K562 (cell line): Measurements from ENCODE around the gene USP5. TPM values are rescaled to one million over a fixed set of nuclear protein-coding genes. Genes with fewer than 3 reads are reported as not detected.

Experiments
- ATAC-seq: fragments of 200-7000 bp; cut with Tn5 transposase; 3 replicates; pipeline ENCODE4 v1.9.1; 2020; ENCODE audit warnings: moderate library complexity
- BruUV-seq: library from RNA; stranded (reverse); fragments of 400-500 nt; replicated peaks from 2 replicates; lab custom pipeline; 2021; lab: Mats Ljungman, UMichigan
- CTCF ChIA-PET: fragments of 300-600 bp; formaldehyde crosslinking; extraction: SDS; loops from one replicate; lab custom pipeline; 2021; ENCODE audit warnings: low intra/inter-chr PET ratio; lab: Yijun Ruan, JAX
- POLR2A ChIA-PET: fragments of 300-600, 350-650 bp; sonication (Branson Sonifier 250); formaldehyde crosslinking; extraction: SDS; loops from one replicate; lab custom pipeline; 2021; ENCODE audit warnings: antibody characterized with exemption, inconsistent platforms; lab: Yijun Ruan, JAX
- DNase-seq, 4 experiments: peaks; one replicate each; pipeline versions ENCODE4 v3.0.0 to v3.0.0-alpha.2; 2011 to 2018; ENCODE audit warnings: low spot score in 3 of 4, mixed read lengths in 3 of 4; ENCODE audit errors: extremely low read depth in 1 of 4
- FAIRE-seq: peaks from 2 replicates; lab custom pipeline; 2011; peaks lifted over from hg19 to GRCh38; lab: Jason Lieb, UNC
- H2AFZ ChIP-seq: 2 replicates; pipeline ENCODE4 v1.6.0; 2011; ENCODE audit warnings: low read depth, low read length, control low read depth, inconsistent platforms
- H3K27ac ChIP-seq: fragments of 200-600 bp; 3 replicates; pipeline ENCODE4 v1.8.0; 2011; ENCODE audit warnings: low read depth, mild to moderate bottlenecking, control low read depth, inconsistent platforms, low read length, moderate library complexity, mixed read lengths; ENCODE audit errors: extremely low read depth
- H3K27me3 ChIP-seq, 2 experiments: fragments of 300-600 bp in 1 of 2; 2 replicates in 1 of 2; 3 replicates in 1 of 2; pipeline versions ENCODE4 v1.6.0 to v1.8.0; 2011; ENCODE audit warnings: inconsistent platforms in 2 of 2, low read length in 2 of 2, mild to moderate bottlenecking in 1 of 2, mixed read lengths in 1 of 2, moderate library complexity in 1 of 2; ENCODE audit not compliant: control insufficient read depth in 2 of 2, insufficient read depth in 2 of 2
- H3K36me3 ChIP-seq: fragments of 300-600 bp; 3 replicates; pipeline ENCODE4 v1.8.0; 2011; ENCODE audit warnings: mild to moderate bottlenecking, low read length, inconsistent platforms; ENCODE audit not compliant: control insufficient read depth, insufficient read depth
- H3K4me1 ChIP-seq, 2 experiments: fragments of 200-600 bp in 1 of 2; replicated peaks in 1 of 2; 2 replicates in 1 of 2; 3 replicates in 1 of 2; pipeline versions ENCODE4 v1.5.1 to v1.8.0; 2011; ENCODE audit warnings: inconsistent platforms in 2 of 2, low read length in 2 of 2, mild to moderate bottlenecking in 1 of 2, mixed read lengths in 1 of 2, moderate library complexity in 1 of 2; ENCODE audit not compliant: control insufficient read depth in 2 of 2, insufficient read depth in 2 of 2
- H3K4me2 ChIP-seq: 2 replicates; pipeline ENCODE4 v1.6.1; 2011; ENCODE audit warnings: low read length, control low read depth, inconsistent platforms, mixed read lengths; ENCODE audit not compliant: insufficient read depth
- H3K4me3 ChIP-seq: fragments of 200-600 bp; sonication (generic), shearing (Covaris generic); 2 replicates; pipeline ENCODE4 v1.5.1; 2016; ENCODE audit warnings: control low read depth, inconsistent platforms
- H3K79me2 ChIP-seq: fragments of 200-600 bp; 3 replicates; pipeline ENCODE4 v1.8.0; 2011; ENCODE audit warnings: low read length, inconsistent platforms; ENCODE audit not compliant: control insufficient read depth, insufficient read depth
- H3K9ac ChIP-seq, 2 experiments: 2 replicates each; pipeline versions ENCODE4 v1.6.0 to v1.6.1; 2011; ENCODE audit warnings: low read depth in 2 of 2, low read length in 2 of 2, control low read depth in 1 of 2, inconsistent platforms in 1 of 2, mild to moderate bottlenecking in 1 of 2, mixed read lengths in 1 of 2; ENCODE audit not compliant: insufficient read depth in 1 of 2
- H3K9me1 ChIP-seq: one replicate; pipeline ENCODE4 v1.6.0; 2011; ENCODE audit warnings: inconsistent platforms, mild to moderate bottlenecking, low read length, moderate library complexity; ENCODE audit not compliant: control insufficient read depth, insufficient read depth
- H3K9me3 ChIP-seq: replicated peaks from 2 replicates; pipeline ENCODE4 v1.5.1; 2011; ENCODE audit warnings: low read depth, low read length, inconsistent platforms; ENCODE audit not compliant: control insufficient read depth, insufficient read depth
- H4K20me1 ChIP-seq: replicated peaks from 2 replicates; pipeline ENCODE4 v1.6.1; 2011; ENCODE audit warnings: low read length, inconsistent platforms, mixed read lengths; ENCODE audit not compliant: control insufficient read depth, insufficient read depth
- CBFA2T3 ChIP-seq: fragments of 450-650 bp; IDR thresholded peaks from 2 replicates; pipeline ENCODE4 v1.6.1; 2017
- YY1 ChIP-seq, 3 experiments: IDR thresholded peaks; 2 replicates each; pipeline ENCODE4 v1.6.1; 2011; ENCODE audit warnings: low read length in 2 of 3, mild to moderate bottlenecking in 2 of 3, moderate library complexity in 2 of 3, borderline replicate concordance in 1 of 3, control low read depth in 1 of 3, low read depth in 1 of 3; ENCODE audit not compliant: insufficient read depth in 3 of 3, insufficient replicate concordance in 2 of 3, control insufficient read depth in 1 of 3, insufficient read length in 1 of 3; ENCODE audit errors: extremely low read depth in 1 of 3
- ZNF592 ChIP-seq: fragments of 450-650 bp; IDR thresholded peaks from 2 replicates; pipeline ENCODE4 v1.6.1; 2017; ENCODE audit warnings: antibody characterized with exemption, mild to moderate bottlenecking
- ZZZ3 ChIP-seq: fragments of 450-650 bp; IDR thresholded peaks from 2 replicates; pipeline ENCODE4 v1.6.1; 2016; ENCODE audit warnings: antibody characterized with exemption, mild to moderate bottlenecking, moderate library complexity
- WGBS: fragments of 100-300 bp; shearing (Covaris generic); methylation state at CpG from one replicate; pipeline ENCODE4 v1.1.6; 2016; ENCODE audit warnings: low coverage, mixed read lengths; ENCODE audit not compliant: insufficient coverage; ENCODE audit errors: missing lambda C conversion rate; 5-methylcytosine and 5-hydroxymethylcytosine counted together
- in situ Hi-C: fragments of 300-500 bp; cut with MboI; formaldehyde crosslinking; loops from 4 replicates; pipeline ENCODE4 v1.15.0; 2018; ENCODE audit warnings: inconsistent platforms, mixed read lengths
- intact Hi-C: fragments of 100-400 bp; cut with micrococcal nuclease; formaldehyde crosslinking; loops from 2 replicates; pipeline ENCODE4 v1.14.2; 2022
- polyA plus RNA-seq, 8 experiments: library from polyadenylated mRNA; depleted of rRNA in 4 of 8; stranded (reverse) in 5 of 8; unstranded in 3 of 8; fragments of >200 nt; fragmentation: Nextera tagmentation in 2 of 8; fragmentation: Illumina TruSeq in 1 of 8; extraction: Ambion mirVana in 2 of 8; extraction: Trizol in 1 of 8; gene quantifications; 2 replicates each; pipeline versions ENCODE4 v1.2.1 to v1.2.3, GENCODE V29; 2011 to 2014; ENCODE audit warnings: inconsistent platforms in 1 of 8, missing spikeins in 1 of 8
- total RNA-seq, 7 experiments: library from RNA; depleted of rRNA in 6 of 7; stranded (reverse); fragments of >200 nt in 6 of 7; fragmentation: Illumina TruSeq in 2 of 7; extraction: Trizol in 2 of 7; gene quantifications; 2 replicates each; pipeline versions ENCODE4 v1.2.1 to v1.2.3, GENCODE V29; 2011 to 2021; ENCODE audit warnings: low replicate concordance in 1 of 7

The USP5 gene
- total and polyA plus RNA-seq, 9 of the 15 experiments (the other 6 are each of a cell fraction or from before 2014, with no cell fraction given): 1.4 to 107 (median 48.6) TPM

- no peaks in the 10 kb centered on the region for H3K36me3 ChIP-seq
- no peak overlapping the region for H3K4me3 ChIP-seq
- H3K27ac ChIP-seq: no peak overlapping the region
- DNase-seq (no peak), ATAC-seq (peak; percentile 25; the same call in 1 of the 3 replicates), FAIRE-seq (peak; percentile 51)
- no peaks in the 10 kb centered on the region for H4K20me1 ChIP-seq
- H3K27me3 ChIP-seq: no peaks in the 10 kb centered on the region
- BruUV-seq: no TSS peak
- WGBS: 37% methylated on average over 6 of the region's 6 CpGs
- intact Hi-C loops (no loop called here), in situ Hi-C loops (no loop called here)
- peak in 1 of 3 experiments; percentile 33 for TF ChIP-seq YY1 (IDR thresholded peaks at IDR 0.05; ENCODE audit: borderline replicate concordance in 1 of 3, control insufficient read depth in 1 of 3, extremely low read depth in 1 of 3, insufficient read depth in 3 of 3, insufficient read length in 1 of 3, insufficient replicate concordance in 2 of 3, low read depth in 1 of 3, low read length in 2 of 3)
- 0 out of 2 replicates have a peak, but pooled peaks have one; percentile 31 for TF ChIP-seq ZNF592
- TF ChIP-seq CBFA2T3: peak; percentile 21; the same call in 1 of the 2 replicates
- no peak for TF ChIP-seq ZZZ3
- H2AFZ ChIP-seq: peak overlapping the region; percentile 77
- H3K9me1 ChIP-seq: no peaks in the 10 kb centered on the region
- CTCF ChIA-PET: no interaction called here
- peaks cover 5 to 13% of the 10 kb centered on the region in 2 experiments for H3K4me1 ChIP-seq
- no peaks in the 10 kb centered on the region; the same call in 1 of the 2 replicates for H3K9me3 ChIP-seq
- no peaks in the 10 kb centered on the region for H3K79me2 ChIP-seq
- POLR2A ChIA-PET: interaction anchor here (0.6 kb wide), 1 partner anchor 15 kb away, joined by 3 read pairs; no protein-coding TSS in a partner anchor
- peak overlapping the region; percentile 38 for H3K4me2 ChIP-seq
- peak overlapping the region in 1 of 2 experiments; percentile 68; a peak in 1 of 4 replicates for H3K9ac ChIP-seq
Measured at GRCh38 chr12:6896846-6897435, 45.0 kb downstream of the USP5 start.
